GM19043 (cell line): ENCODE data around the gene AJAP1.
"Not testable (repeated sequence)": the region's sequence is repeated elsewhere in the genome, so short reads cannot be mapped to it uniquely, and the experiment has no call there.

Experiments
- ATAC-seq: cut with Tn5 transposase; IDR thresholded peaks from one replicate; pipeline ENCODE4 v1.9.1; 2021; ENCODE audit warnings: low read depth; ENCODE audit not compliant: unreplicated experiment

AJAP1 gene

GRCh38 chr1:4656533-4657140 is 2.2 kb downstream of the AJAP1 start:
- no peak for ATAC-seq

- ATAC-seq: no peak
Observed at GRCh38 chr1:4657244-4657789, 2.9 kb downstream of the AJAP1 start.

GRCh38 chr1:4657960-4658541 is 3.6 kb downstream of the AJAP1 start:
- ATAC-seq: no peak

GRCh38 chr1:4658643-4659628 is 4.5 kb downstream of the AJAP1 start:
- no peak for ATAC-seq

- ATAC-seq: no peak
Observed at GRCh38 chr1:4660917-4661594, 6.6 kb downstream of the AJAP1 start.

GRCh38 chr1:4661595-4661917 is 7.1 kb downstream of the AJAP1 start:
- no peak for ATAC-seq

GRCh38 chr1:4662168-4662567 is 7.8 kb downstream of the AJAP1 start:
- ATAC-seq: no peak

- ATAC-seq: no peak
Observed at GRCh38 chr1:4662723-4663122, 8.3 kb downstream of the AJAP1 start.

GRCh38 chr1:4664095-4664494 is 9.7 kb downstream of the AJAP1 start:
- ATAC-seq: no peak

GRCh38 chr1:4664606-4665005 is 10.2 kb downstream of the AJAP1 start:
- no peak for ATAC-seq

GRCh38 chr1:4665456-4665855 is 11.0 kb downstream of the AJAP1 start:
- no peak for ATAC-seq

- ATAC-seq: not testable (repeated sequence)
Observed at GRCh38 chr1:4666683-4667082, 12.3 kb downstream of the AJAP1 start.

GRCh38 chr1:4668743-4669700 is 14.6 kb downstream of the AJAP1 start:
- ATAC-seq: no peak

- no peak for ATAC-seq
Observed at GRCh38 chr1:4670265-4670664, 15.9 kb downstream of the AJAP1 start.

- no peak for ATAC-seq
Observed at GRCh38 chr1:4671828-4672227, 17.4 kb downstream of the AJAP1 start.

- no peak for ATAC-seq
Observed at GRCh38 chr1:4673494-4673893, 19.1 kb downstream of the AJAP1 start.

GRCh38 chr1:4674117-4674516 is 19.7 kb downstream of the AJAP1 start:
- no peak for ATAC-seq

GRCh38 chr1:4674676-4675075 is 20.3 kb downstream of the AJAP1 start:
- ATAC-seq: no peak

- no peak for ATAC-seq
Observed at GRCh38 chr1:4675454-4676186, 21.2 kb downstream of the AJAP1 start.
